ENCODE results near the gene FIBP.

- no peak for TF ChIP-seq RAD21 (IDR thresholded peaks at IDR 0.05; ENCODE audit: low read depth)
- no peak for TF ChIP-seq EP300 (IDR thresholded peaks at IDR 0.05; ENCODE audit: borderline replicate concordance)
- no peak for TF ChIP-seq REST (IDR thresholded peaks at IDR 0.05; ENCODE audit: low read depth)
- TF ChIP-seq TEAD4 (IDR thresholded peaks at IDR 0.05), result no peak
- no peak for TF ChIP-seq NFIC (IDR thresholded peaks at IDR 0.05)
- no peak for TF ChIP-seq MAX (IDR thresholded peaks at IDR 0.05)
Measured at GRCh38 chr11:65932558-65932919, 44.3 kb upstream of the FIBP start.
